Activated effector memory CD4-positive, alpha-beta T cell treated with Interleukin-2 at 50 U/mL for 16 hours (primary cell): ENCODE results near the gene GPR42.
A peak's percentile ranks its signal among the peaks of the same experiment; 100 is the strongest.

ENCODE experiments used
- DNase-seq: peaks from one replicate; pipeline ENCODE4 v3.0.0-alpha.2; 2020

GPR42 gene, protein sequence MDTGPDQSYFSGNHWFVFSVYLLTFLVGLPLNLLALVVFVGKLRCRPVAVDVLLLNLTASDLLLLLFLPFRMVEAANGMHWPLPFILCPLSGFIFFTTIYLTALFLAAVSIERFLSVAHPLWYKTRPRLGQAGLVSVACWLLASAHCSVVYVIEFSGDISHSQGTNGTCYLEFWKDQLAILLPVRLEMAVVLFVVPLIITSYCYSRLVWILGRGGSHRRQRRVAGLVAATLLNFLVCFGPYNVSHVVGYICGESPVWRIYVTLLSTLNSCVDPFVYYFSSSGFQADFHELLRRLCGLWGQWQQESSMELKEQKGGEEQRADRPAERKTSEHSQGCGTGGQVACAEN

DNA sequence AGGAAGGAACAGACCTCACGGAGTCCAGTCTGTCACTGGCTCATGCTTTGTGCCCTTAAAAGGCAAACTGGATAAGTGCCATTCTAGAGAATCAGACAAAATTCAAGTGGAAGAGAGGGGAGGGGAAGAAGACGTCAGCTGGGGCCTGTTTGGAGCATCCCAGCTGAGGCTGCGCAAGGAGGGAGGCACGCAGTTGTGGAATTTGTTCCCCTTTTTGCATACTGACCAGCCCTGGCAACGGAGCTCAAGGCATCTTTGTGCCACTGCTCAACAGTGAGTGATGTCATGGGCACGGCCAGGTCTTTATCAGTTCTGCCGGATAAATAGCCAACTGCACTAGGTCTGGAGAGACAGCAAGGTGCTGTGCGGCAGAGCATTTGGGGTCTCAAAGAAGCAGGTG lies at the start of gene GPR42:
Gene GPR42, plus strand, starts transcription at position 347 of the 400 bp plus-strand sequence. CDS start 292 bp downstream, outside the sequence.
- no peak for DNase-seq

DNA sequence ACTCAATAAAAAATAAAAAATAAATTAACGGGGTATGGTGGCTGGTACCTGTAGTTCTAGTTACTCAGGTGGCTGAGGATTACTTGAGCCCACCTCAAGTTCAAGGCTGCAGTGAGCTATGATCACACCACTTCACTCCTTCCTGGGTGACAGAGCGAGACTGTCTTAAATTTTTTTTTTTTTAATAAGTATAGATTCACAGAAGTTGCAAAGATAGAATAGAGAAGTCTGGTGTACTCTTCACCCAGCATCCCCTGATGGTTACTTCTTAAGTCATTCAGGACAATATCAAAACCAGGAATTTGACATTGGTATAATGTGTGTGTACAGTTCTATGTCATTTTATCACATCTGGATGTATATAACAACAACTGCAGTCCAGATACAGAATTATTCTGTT lies 49.6 kb upstream of the GPR42 start:
- DNase-seq, result no peak

- no peak for DNase-seq
Observed at GRCh38 chr19:35322014-35322413, 48.9 kb upstream of the GPR42 start.

GRCh38 chr19:35327642-35328041 lies 43.2 kb upstream of the GPR42 start:
- DNase-seq, result no peak

DNA sequence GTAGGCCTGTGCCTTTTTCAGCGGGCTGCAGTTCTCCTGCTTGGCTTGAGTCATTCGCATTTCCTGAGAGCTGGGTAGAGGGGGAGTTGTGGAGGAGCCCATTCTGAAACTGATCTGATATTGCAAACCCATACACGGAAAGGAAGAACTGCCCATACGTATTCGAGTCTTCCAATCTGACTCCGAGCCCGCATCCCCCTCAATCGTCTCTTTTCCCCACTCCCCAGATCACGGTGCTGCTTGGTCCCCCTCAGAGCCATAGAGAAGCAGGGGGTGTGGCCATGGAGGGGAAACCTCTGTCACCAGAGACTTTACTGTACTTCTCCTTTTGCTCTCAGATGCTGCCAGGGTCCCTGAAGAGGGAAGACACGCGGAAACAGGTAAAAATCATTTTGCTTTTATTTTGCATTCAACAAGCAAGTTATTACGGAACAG lies 42.0 kb upstream of the GPR42 start, which contains the start of gene CD22:
Gene CD22, plus strand, starts transcription at position 337 of the 435 bp plus-strand sequence. CDS start 2,854 bp downstream, outside the sequence.
- no peak for DNase-seq

GRCh38 chr19:35329323-35329722 lies 41.5 kb upstream of the GPR42 start:
- no peak for DNase-seq

DNA sequence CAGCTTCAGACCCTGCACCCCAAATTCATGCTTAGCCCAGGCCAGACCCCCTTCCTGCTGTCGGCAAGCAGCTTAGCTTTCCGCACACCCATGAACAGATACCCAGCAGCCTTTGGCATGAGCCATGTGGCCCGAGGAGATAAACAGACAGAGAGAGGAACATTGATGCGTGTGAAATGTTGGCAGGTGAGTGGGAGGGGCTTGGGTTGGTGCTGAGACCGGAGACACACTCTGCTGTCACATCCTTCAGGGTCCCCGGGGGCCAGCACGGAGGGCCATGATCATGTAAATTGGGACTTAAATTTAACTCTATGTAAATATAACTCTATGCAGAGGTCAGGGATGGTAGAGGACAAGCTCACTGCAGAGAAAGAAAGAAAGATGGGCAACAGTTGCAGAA lies 40.4 kb upstream of the GPR42 start:
- no peak for DNase-seq

- no peak for DNase-seq
Observed at GRCh38 chr19:35331551-35332214, 39.2 kb upstream of the GPR42 start.

GRCh38 chr19:35332817-35333216 lies 38.1 kb upstream of the GPR42 start:
- DNase-seq, result no peak

GRCh38 chr19:35334144-35334753 lies 36.6 kb upstream of the GPR42 start:
- DNase-seq, result no peak

DNA sequence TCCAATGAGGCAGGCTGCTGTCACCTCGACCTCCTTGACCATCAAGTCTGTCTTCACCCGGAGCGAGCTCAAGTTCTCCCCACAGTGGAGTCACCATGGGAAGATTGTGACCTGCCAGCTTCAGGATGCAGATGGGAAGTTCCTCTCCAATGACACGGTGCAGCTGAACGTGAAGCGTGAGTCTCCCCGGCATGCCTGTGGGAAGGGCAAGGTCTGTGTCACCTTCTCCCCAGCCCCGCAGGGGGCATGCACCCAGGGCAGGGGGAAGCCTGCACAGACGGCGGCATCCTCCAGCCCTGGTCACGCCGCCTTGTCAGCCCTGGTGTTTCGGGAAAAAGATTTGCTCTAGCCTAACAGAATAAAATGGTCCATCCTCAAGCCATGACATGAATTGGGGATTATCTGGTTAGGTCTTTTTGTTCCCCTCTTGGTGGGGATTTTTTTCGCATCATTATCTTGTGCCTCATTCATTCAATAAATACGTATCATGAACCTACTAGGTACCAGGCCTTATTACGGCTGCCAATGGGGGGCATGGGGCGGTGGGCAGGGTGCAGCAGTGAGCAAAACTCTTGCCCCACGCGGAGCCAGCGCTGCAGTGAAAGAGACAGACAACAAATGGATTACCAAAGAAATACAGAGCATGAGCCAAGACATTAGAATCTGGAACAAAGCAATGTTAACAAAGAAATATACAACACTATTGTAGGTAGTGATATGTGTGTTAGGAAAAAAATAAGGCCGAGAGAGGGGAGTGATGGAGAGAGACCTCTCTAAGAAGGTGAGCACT lies 34.5 kb upstream of the GPR42 start:
- no peak for DNase-seq

- DNase-seq, result no peak
Observed at GRCh38 chr19:35337097-35337983, 33.5 kb upstream of the GPR42 start.

DNA sequence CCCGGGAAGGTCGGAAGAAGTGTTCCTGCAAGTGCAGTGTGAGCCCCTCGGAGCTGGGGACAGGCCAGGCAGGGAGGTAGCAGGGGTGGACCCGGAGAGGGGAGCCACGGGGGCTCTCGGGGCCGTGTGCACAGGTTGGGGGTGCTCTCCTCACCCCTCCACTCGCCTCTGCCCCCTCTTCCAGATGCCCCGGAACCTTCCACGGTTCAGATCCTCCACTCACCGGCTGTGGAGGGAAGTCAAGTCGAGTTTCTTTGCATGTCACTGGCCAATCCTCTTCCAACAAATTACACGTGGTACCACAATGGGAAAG lies 32.9 kb upstream of the GPR42 start:
- DNase-seq, result no peak

- DNase-seq, result no peak
Observed at GRCh38 chr19:35340431-35340830, 30.4 kb upstream of the GPR42 start.

- DNase-seq, result no peak
Observed at GRCh38 chr19:35341006-35341405, 29.9 kb upstream of the GPR42 start.

GRCh38 chr19:35341565-35342225 lies 29.2 kb upstream of the GPR42 start:
- DNase-seq, result no peak

DNA sequence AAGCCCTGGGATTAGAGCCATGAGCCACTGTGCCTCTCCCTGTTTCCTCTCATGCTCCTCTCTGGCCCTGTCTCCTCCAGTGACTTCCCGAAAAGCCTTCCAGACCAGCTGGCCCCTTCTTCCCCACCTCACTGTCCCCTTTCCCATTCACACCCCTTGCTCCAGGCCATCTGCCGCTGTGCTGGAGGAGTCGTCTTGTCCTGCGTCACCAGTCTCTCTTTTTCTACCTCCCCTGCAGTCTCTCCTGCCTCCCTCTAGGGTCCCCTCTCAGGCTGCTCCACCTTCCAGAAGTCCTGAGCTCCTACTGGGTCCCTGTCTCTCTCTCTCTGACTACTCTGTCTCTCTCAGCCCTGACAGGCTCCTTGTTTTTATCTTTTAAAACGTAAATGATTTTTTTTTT lies 28.4 kb upstream of the GPR42 start:
- no peak for DNase-seq

DNA sequence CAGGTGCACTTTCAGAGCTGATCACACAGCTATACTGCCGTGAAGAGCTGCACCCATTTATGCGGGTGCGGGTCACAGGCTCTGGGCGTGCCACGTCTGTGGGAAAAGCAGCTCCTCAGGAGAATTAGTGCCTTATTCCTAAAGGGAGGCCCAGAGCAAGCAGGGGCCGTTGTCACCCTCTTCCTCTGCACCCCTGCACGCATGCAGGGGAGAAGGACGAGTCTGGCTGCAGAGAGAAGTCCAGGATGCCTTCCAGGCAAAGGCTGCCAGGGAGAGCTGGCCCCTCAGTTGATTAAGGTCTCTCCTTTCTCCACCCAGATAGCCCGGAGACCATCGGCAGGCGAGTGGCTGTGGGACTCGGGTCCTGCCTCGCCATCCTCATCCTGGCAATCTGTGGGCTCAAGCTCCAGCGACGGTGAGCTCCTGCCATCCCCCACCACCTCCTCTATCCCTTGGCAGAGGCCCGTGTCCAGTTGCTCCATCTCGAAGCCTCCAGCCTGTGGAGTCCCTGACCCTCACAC lies 26.3 kb upstream of the GPR42 start:
- DNase-seq, result no peak

DNA sequence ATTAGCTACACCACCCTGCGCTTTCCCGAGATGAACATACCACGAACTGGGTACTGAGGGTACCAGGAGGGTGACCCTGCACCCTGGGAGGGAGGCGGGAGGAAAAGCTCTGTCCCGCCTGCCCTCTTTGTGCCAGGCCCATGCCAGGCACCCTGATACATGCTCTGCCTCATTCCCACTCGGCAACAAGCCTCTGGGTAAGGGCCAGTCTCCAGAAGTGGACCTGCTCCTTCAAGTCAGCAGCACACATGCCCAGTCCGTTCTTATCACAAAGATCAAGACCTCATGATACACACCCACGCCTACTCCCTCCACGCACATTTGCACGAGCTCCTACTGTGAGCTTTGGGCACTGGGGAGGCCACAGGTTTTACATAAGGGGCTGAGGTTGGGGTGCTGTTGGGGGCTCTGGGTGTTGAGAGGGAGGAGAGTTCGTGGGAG lies 25.2 kb upstream of the GPR42 start:
- no peak for DNase-seq

DNA sequence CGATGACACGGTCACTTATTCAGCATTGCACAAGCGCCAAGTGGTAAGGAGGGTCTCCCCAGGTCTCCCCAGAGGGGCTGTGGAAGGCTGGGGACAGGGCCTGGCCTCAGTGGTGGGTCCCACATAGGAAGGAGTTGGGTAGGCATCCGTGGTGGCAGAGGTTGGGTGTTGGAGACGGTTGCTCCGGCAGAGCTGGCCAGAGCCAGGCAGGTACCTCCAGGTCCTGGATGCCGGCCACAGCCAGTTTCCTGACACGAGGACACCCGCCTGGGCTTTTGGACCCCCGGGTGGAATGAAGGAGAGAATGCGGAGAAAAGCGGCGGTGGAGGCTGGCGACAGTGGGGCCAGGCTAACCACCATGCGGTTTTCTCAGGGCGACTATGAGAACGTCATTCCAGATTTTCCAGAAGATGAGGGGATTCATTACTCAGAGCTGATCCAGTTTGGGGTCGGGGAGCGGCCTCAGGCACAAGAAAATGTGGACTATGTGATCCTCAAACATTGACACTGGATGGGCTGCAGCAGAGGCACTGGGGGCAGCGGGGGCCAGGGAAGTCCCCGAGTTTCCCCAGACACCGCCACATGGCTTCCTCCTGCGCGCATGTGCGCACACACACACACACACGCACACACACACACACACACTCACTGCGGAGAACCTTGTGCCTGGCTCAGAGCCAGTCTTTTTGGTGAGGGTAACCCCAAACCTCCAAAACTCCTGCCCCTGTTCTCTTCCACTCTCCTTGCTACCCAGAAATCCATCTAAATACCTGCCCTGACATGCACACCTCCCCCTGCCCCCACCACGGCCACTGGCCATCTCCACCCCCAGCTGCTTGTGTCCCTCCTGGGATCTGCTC lies 24.4 kb upstream of the GPR42 start:
- DNase-seq, result peak; percentile 65
